ENCODE measurements around the gene MCOLN2.

The MCOLN2 gene

GRCh38 chr1:84944767-84945486 lies 52.0 kb downstream of the MCOLN2 start:
- ChIA-PET CTCF (interaction anchor here (0.6 to 9.1 kb wide), 49 partner anchors 9 to 604 kb away, joined by 3 to 131 read pairs (median 4); partner anchors contain the start of genes C1orf52, CTBS, MCOLN2 and MCOLN3), POLR2A (interaction anchor here (1.1 kb wide), 1 partner anchor 315 kb away, joined by 4 read pairs; the partner anchor contains the start of gene C1orf52)
- Histone ChIP-seq H3K9me3 (ENCODE audit: control extremely low read depth in 1 of 5, control insufficient read depth in 4 of 5, insufficient read depth in 2 of 5, low read depth in 1 of 5, low read length in 4 of 5) (peaks cover 0 to 2% (median 0%) of the 10 kb centered on the region in 5 experiments), H3K36me3 (ENCODE audit: control insufficient read depth in 4 of 4, insufficient read depth in 4 of 4, low read length in 3 of 4) (no peaks in the 10 kb centered on the region), H3K4me1 (ENCODE audit: control extremely low read depth in 1 of 4, control insufficient read depth in 4 of 4, insufficient read depth in 4 of 4, low read length in 3 of 4) (peaks cover 0 to 12% (median 7%) of the 10 kb centered on the region in 4 experiments), H3K4me3 (ENCODE audit: control insufficient read depth in 1 of 7, extremely low read depth in 1 of 7, insufficient read depth in 4 of 7, low read depth in 2 of 7, low read length in 6 of 7) (peak overlapping the region in 6 of 7 experiments; percentile 56 to 96 (median 72)), H3K27ac (ENCODE audit: insufficient read depth in 1 of 2, low read depth in 1 of 2, low read length in 2 of 2, poor library complexity in 1 of 2, severe bottlenecking in 2 of 2) (peak overlapping the region; percentile 46 to 79), H3K27me3 (replicated peaks in 2 of 5; ENCODE audit: control insufficient read depth in 4 of 5, insufficient read depth in 5 of 5, low read length in 4 of 5) (no peaks in the 10 kb centered on the region)
- 33% methylated on average over 2 of the region's 6 CpGs for WGBS (ENCODE audit: insufficient coverage)
- peak; percentile 94 to 98 (median 97) for DNase-seq

DNA sequence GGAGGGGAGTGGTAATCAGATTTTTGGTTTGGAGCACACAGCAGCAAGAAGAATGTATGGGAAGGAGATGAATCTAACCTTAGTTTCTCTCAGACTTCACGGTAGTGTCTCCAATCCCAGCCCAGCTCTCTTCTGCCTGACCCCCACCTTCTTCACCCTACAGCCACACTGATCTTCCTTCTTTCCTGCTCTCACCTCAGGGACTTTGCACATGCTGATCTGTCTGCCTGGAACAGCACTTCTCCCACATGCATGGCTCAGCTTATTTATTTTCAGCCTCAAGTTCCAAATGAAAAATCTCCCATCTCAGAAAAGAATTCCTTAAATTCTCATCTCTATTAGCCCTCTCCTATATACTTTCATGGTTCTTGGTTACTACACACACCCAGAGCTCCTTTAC lies 55.1 kb downstream of the MCOLN2 start:
- no CpG with 5 or more reads among the region's 1 CpG for WGBS (ENCODE audit: insufficient coverage)
- Histone ChIP-seq H3K36me3 (ENCODE audit: control insufficient read depth in 4 of 4, insufficient read depth in 4 of 4, low read length in 3 of 4) (no peaks in the 10 kb centered on the region), H3K4me1 (ENCODE audit: control extremely low read depth in 1 of 4, control insufficient read depth in 4 of 4, insufficient read depth in 4 of 4, low read length in 3 of 4) (peaks cover 0 to 12% (median 7%) of the 10 kb centered on the region in 4 experiments), H3K27ac (ENCODE audit: insufficient read depth in 1 of 2, low read depth in 1 of 2, low read length in 2 of 2, poor library complexity in 1 of 2, severe bottlenecking in 2 of 2) (no peak overlapping the region), H3K9me3 (ENCODE audit: control extremely low read depth in 1 of 5, control insufficient read depth in 4 of 5, insufficient read depth in 2 of 5, low read depth in 1 of 5, low read length in 4 of 5) (no peaks in the 10 kb centered on the region), H3K4me3 (ENCODE audit: control insufficient read depth in 1 of 7, extremely low read depth in 1 of 7, insufficient read depth in 4 of 7, low read depth in 2 of 7, low read length in 6 of 7) (no peak overlapping the region), H3K27me3 (replicated peaks in 2 of 5; ENCODE audit: control insufficient read depth in 4 of 5, insufficient read depth in 5 of 5, low read length in 4 of 5) (no peaks in the 10 kb centered on the region)
- CTCF ChIA-PET = interaction anchor here (0.6 to 9.1 kb wide), 7 partner anchors 9 to 1014 kb away, joined by 3 to 131 read pairs (median 4); partner anchors contain the start of gene C1orf52
- DNase-seq = no peak
- POLR2A ChIA-PET = no interaction called here

GRCh38 chr1:84940481-84940880 lies 56.4 kb downstream of the MCOLN2 start:
- POLR2A ChIA-PET = no interaction called here
- no peak for DNase-seq
- H3K9me3 ChIP-seq (ENCODE audit: control extremely low read depth in 1 of 5, control insufficient read depth in 4 of 5, insufficient read depth in 2 of 5, low read depth in 1 of 5, low read length in 4 of 5) = no peaks in the 10 kb centered on the region
- H3K27ac ChIP-seq (ENCODE audit: insufficient read depth in 1 of 2, low read depth in 1 of 2, low read length in 2 of 2, poor library complexity in 1 of 2, severe bottlenecking in 2 of 2) = no peak overlapping the region
- no peak overlapping the region for H3K4me3 ChIP-seq (ENCODE audit: control insufficient read depth in 1 of 7, extremely low read depth in 1 of 7, insufficient read depth in 4 of 7, low read depth in 2 of 7, low read length in 6 of 7)
- CTCF ChIA-PET = interaction anchor here (0.6 to 9.1 kb wide), 3 partner anchors 85 to 879 kb away, joined by 3 to 131 read pairs (median 124); partner anchors contain the start of gene C1orf52
- no peaks in the 10 kb centered on the region for H3K27me3 ChIP-seq (replicated peaks in 2 of 5; ENCODE audit: control insufficient read depth in 4 of 5, insufficient read depth in 5 of 5, low read length in 4 of 5)
- no CpG with 5 or more reads among the region's 4 CpGs for WGBS (ENCODE audit: insufficient coverage)
- no peaks in the 10 kb centered on the region for H3K36me3 ChIP-seq (ENCODE audit: control insufficient read depth in 4 of 4, insufficient read depth in 4 of 4, low read length in 3 of 4)
- peaks cover 0 to 5% (median under 1%) of the 10 kb centered on the region in 4 experiments for H3K4me1 ChIP-seq (ENCODE audit: control extremely low read depth in 1 of 4, control insufficient read depth in 4 of 4, insufficient read depth in 4 of 4, low read length in 3 of 4)

- Histone ChIP-seq H3K4me3 (ENCODE audit: control insufficient read depth in 1 of 7, extremely low read depth in 1 of 7, insufficient read depth in 4 of 7, low read depth in 2 of 7, low read length in 6 of 7) (no peak overlapping the region), H3K9me3 (ENCODE audit: control extremely low read depth in 1 of 5, control insufficient read depth in 4 of 5, insufficient read depth in 2 of 5, low read depth in 1 of 5, low read length in 4 of 5) (no peaks in the 10 kb centered on the region), H3K4me1 (ENCODE audit: control extremely low read depth in 1 of 4, control insufficient read depth in 4 of 4, insufficient read depth in 4 of 4, low read length in 3 of 4) (peaks cover 0 to 3% (median 0%) of the 10 kb centered on the region in 4 experiments), H3K27ac (ENCODE audit: insufficient read depth in 1 of 2, low read depth in 1 of 2, low read length in 2 of 2, poor library complexity in 1 of 2, severe bottlenecking in 2 of 2) (no peak overlapping the region), H3K36me3 (ENCODE audit: control insufficient read depth in 4 of 4, insufficient read depth in 4 of 4, low read length in 3 of 4) (no peaks in the 10 kb centered on the region), H3K27me3 (replicated peaks in 2 of 5; ENCODE audit: control insufficient read depth in 4 of 5, insufficient read depth in 5 of 5, low read length in 4 of 5) (no peaks in the 10 kb centered on the region)
- ChIA-PET POLR2A (no interaction called here), CTCF (interaction anchor here (6.2 to 9.1 kb wide), 2 partner anchors 86 to 316 kb away, joined by 124 to 131 read pairs; partner anchors contain the start of gene C1orf52)
- 99% methylated on average over 8 of the region's 11 CpGs for WGBS (ENCODE audit: insufficient coverage)
- no peak for DNase-seq
Measured at GRCh38 chr1:84939761-84940160, 57.2 kb downstream of the MCOLN2 start.

DNA sequence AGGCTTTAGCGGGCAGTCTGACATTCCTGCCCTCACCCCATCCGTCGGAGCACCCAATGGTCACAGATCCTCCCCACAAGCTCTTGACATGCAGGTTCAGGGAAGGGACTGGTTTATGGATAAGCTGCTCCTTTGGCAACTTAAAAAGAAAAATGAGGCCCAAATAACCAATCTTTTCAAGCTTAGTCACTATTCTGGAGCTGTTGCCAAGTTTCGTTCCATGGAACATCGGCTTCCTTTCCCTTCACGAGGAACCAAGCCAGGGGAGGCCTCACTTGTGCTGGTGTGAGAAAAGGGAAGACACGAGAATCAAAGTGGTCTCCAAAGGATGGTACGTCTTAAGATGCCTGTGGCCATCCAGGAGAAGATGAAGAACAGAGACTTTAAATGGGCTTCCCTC lies 57.8 kb downstream of the MCOLN2 start:
- Histone ChIP-seq H3K4me1 (ENCODE audit: control extremely low read depth in 1 of 4, control insufficient read depth in 4 of 4, insufficient read depth in 4 of 4, low read length in 3 of 4) (no peaks in the 10 kb centered on the region), H3K9me3 (ENCODE audit: control extremely low read depth in 1 of 5, control insufficient read depth in 4 of 5, insufficient read depth in 2 of 5, low read depth in 1 of 5, low read length in 4 of 5) (no peaks in the 10 kb centered on the region), H3K27me3 (replicated peaks in 2 of 5; ENCODE audit: control insufficient read depth in 4 of 5, insufficient read depth in 5 of 5, low read length in 4 of 5) (no peaks in the 10 kb centered on the region), H3K36me3 (ENCODE audit: control insufficient read depth in 4 of 4, insufficient read depth in 4 of 4, low read length in 3 of 4) (no peaks in the 10 kb centered on the region), H3K4me3 (ENCODE audit: control insufficient read depth in 1 of 7, extremely low read depth in 1 of 7, insufficient read depth in 4 of 7, low read depth in 2 of 7, low read length in 6 of 7) (no peak overlapping the region), H3K27ac (ENCODE audit: insufficient read depth in 1 of 2, low read depth in 1 of 2, low read length in 2 of 2, poor library complexity in 1 of 2, severe bottlenecking in 2 of 2) (no peak overlapping the region)
- WGBS (ENCODE audit: insufficient coverage) = 75% methylated on average over 8 of the region's 8 CpGs
- CTCF ChIA-PET = interaction anchor here (0.9 to 9.1 kb wide), 4 partner anchors 88 to 497 kb away, joined by 3 to 131 read pairs (median 4); partner anchors contain the start of gene C1orf52
- DNase-seq = no peak
- POLR2A ChIA-PET = interaction anchor here (0.6 kb wide), 1 partner anchor 1017 kb away, joined by 3 read pairs; no protein-coding TSS in a partner anchor

DNA sequence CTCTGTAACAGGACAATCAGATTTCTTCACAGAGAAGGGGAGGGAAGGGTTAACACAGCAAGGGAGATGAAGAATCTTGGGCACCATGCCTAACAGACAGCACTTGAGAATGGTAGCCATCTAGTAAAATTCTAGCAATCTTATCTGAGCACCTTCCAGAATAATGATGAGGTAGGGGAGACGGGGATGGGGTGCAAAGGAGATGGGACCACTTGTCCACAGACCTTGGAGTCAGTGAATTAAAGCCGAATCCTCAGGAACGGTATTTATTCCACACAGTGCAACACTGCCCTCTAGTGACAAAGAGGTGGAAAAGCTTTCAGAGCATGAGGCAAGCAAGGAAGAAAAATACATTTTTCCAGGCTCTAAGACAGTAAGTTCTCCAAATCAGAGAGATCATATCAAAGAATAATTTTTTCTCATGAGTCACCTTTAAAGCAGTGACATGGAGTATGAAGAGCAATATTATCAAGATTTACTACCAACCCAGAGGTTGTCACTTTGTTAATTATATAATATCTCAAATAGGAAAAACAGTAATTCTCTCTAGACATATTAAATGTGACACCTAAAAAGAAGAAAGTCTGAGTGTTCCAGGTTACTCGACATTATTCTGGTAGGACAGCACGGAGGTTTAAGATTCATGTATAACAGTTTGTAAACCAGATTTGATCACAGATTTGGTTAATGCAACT lies 60.6 kb downstream of the MCOLN2 start:
- Histone ChIP-seq H3K27me3 (replicated peaks in 2 of 5; ENCODE audit: control insufficient read depth in 4 of 5, insufficient read depth in 5 of 5, low read length in 4 of 5) (no peaks in the 10 kb centered on the region), H3K4me3 (ENCODE audit: control insufficient read depth in 1 of 7, extremely low read depth in 1 of 7, insufficient read depth in 4 of 7, low read depth in 2 of 7, low read length in 6 of 7) (no peak overlapping the region), H3K36me3 (ENCODE audit: control insufficient read depth in 4 of 4, insufficient read depth in 4 of 4, low read length in 3 of 4) (no peaks in the 10 kb centered on the region), H3K27ac (ENCODE audit: insufficient read depth in 1 of 2, low read depth in 1 of 2, low read length in 2 of 2, poor library complexity in 1 of 2, severe bottlenecking in 2 of 2) (no peak overlapping the region), H3K9me3 (ENCODE audit: control extremely low read depth in 1 of 5, control insufficient read depth in 4 of 5, insufficient read depth in 2 of 5, low read depth in 1 of 5, low read length in 4 of 5) (no peaks in the 10 kb centered on the region), H3K4me1 (ENCODE audit: control extremely low read depth in 1 of 4, control insufficient read depth in 4 of 4, insufficient read depth in 4 of 4, low read length in 3 of 4) (no peaks in the 10 kb centered on the region)
- DNase-seq = peak; percentile 62 to 83 (median 80)
- POLR2A ChIA-PET = no interaction called here
- WGBS (ENCODE audit: insufficient coverage) = 12% methylated on average over 5 of the region's 5 CpGs
- CTCF ChIA-PET = interaction anchor here (1.0 to 3.3 kb wide), 16 partner anchors 8 to 797 kb away, joined by 3 to 18 read pairs (median 5); partner anchors contain the start of gene PRKACB

Data from common myeloid progenitor, CD34-positive (primary cell).